ENCODE results near the gene NAGS. TPM values are rescaled to one million over a fixed set of nuclear protein-coding genes. Genes with fewer than 3 reads are reported as not detected.
"Not testable (repeated sequence)": the region's sequence is repeated elsewhere in the genome, so short reads cannot be mapped to it uniquely, and the experiment has no call there.

The NAGS gene
- total RNA-seq, 4 donors from 2014 or later: 0.13 to 1.2 (median 0.34) TPM

GRCh38 chr17:44014437-44015172 is 10.2 kb downstream of the NAGS start, which contains the start of gene TMEM101:
TMEM101 (minus strand) TSS chr17:44014963; CDS start chr17:44014952, 11 bp downstream.
- in situ Hi-C loops (cut with MboI; ENCODE audit: low sequenced_read_pairs in 4 of 4): no loop called here
- TF ChIP-seq POLR2A (IDR thresholded peaks at IDR 0.05) (no peak), CTCF (IDR thresholded peaks at IDR 0.05 in 4 of 5, conservative IDR thresholded peaks at IDR 0.05 in 1 of 5) (no peak)
- H3K9me3 ChIP-seq: no peaks in the 10 kb centered on the region
- intact Hi-C loops (cut with DNase I; ENCODE audit: low total_unique reads): loop anchor here (2.0 kb wide), 3 partner anchors 26 to 532 kb away; partner anchors contain the start of genes DHX8 and G6PC3
- peaks cover 0 to 4% of the 10 kb centered on the region in 2 donors for H3K36me3 ChIP-seq
- peak within 1 kb of the TSS; percentile 71 to 87 (median 82) for H3K27ac ChIP-seq
- peaks cover 8 to 9% of the 10 kb centered on the region in 2 donors for H3K4me1 ChIP-seq
- peak within 1 kb of the TSS; percentile 79 to 98 (median 86) for H3K4me3 ChIP-seq
- no peaks in the 10 kb centered on the region for H3K27me3 ChIP-seq
- peak; percentile 86 to 90 for DNase-seq
- ATAC-seq: peak; percentile 98 to 99

GRCh38 chr17:44021227-44021626 is 16.8 kb downstream of the NAGS start:
- H3K4me1 ChIP-seq; H3K36me3 ChIP-seq; DNase-seq; intact Hi-C loops (cut with DNase I; ENCODE audit: low total_unique reads); H3K9me3 ChIP-seq; H3K4me3 ChIP-seq; in situ Hi-C loops (cut with MboI; ENCODE audit: low sequenced_read_pairs in 4 of 4); ATAC-seq; H3K27me3 ChIP-seq; H3K27ac ChIP-seq: not testable (repeated sequence)

- Histone ChIP-seq H3K4me3 (no peak overlapping the region), H3K27me3 (no peaks in the 10 kb centered on the region), H3K36me3 (peaks cover 0 to 3% of the 10 kb centered on the region in 2 donors), H3K27ac (no peak overlapping the region), H3K4me1 (no peaks in the 10 kb centered on the region), H3K9me3 (no peaks in the 10 kb centered on the region)
- in situ Hi-C loops (cut with MboI; ENCODE audit: low sequenced_read_pairs in 4 of 4): no loop called here
- intact Hi-C loops (cut with DNase I; ENCODE audit: low total_unique reads): no loop called here
- ATAC-seq (no peak), DNase-seq (no peak)
- no peak for TF ChIP-seq POLR2A (IDR thresholded peaks at IDR 0.05)
- no peak for TF ChIP-seq CTCF (IDR thresholded peaks at IDR 0.05 in 4 of 5, conservative IDR thresholded peaks at IDR 0.05 in 1 of 5)
Measured at GRCh38 chr17:44022246-44022645, 17.8 kb downstream of the NAGS start.

- H3K4me1 ChIP-seq: no peaks in the 10 kb centered on the region
- no peak for DNase-seq
- in situ Hi-C loops (cut with MboI; ENCODE audit: low sequenced_read_pairs in 4 of 4): no loop called here
- no peaks in the 10 kb centered on the region for H3K27me3 ChIP-seq
- intact Hi-C loops (cut with DNase I; ENCODE audit: low total_unique reads): no loop called here
- ATAC-seq: no peak
- no peak overlapping the region for H3K27ac ChIP-seq
- H3K36me3 ChIP-seq: peaks cover 0 to 3% of the 10 kb centered on the region in 2 donors
- no peak overlapping the region for H3K4me3 ChIP-seq
- no peak for TF ChIP-seq CTCF (IDR thresholded peaks at IDR 0.05 in 4 of 5, conservative IDR thresholded peaks at IDR 0.05 in 1 of 5)
- no peak for TF ChIP-seq POLR2A (IDR thresholded peaks at IDR 0.05)
- H3K9me3 ChIP-seq: no peaks in the 10 kb centered on the region
Measured at GRCh38 chr17:44023545-44024270, 19.3 kb downstream of the NAGS start.

- no peak for TF ChIP-seq CTCF (IDR thresholded peaks at IDR 0.05 in 4 of 5, conservative IDR thresholded peaks at IDR 0.05 in 1 of 5)
- no peak for TF ChIP-seq POLR2A (IDR thresholded peaks at IDR 0.05)
- no peak overlapping the region for H3K27ac ChIP-seq
- H3K27me3 ChIP-seq: no peaks in the 10 kb centered on the region
- no peak overlapping the region for H3K4me3 ChIP-seq
- ATAC-seq: no peak
- in situ Hi-C loops (cut with MboI; ENCODE audit: low sequenced_read_pairs in 4 of 4) (no loop called here), intact Hi-C loops (cut with DNase I; ENCODE audit: low total_unique reads) (no loop called here)
- peaks cover 0 to 3% of the 10 kb centered on the region in 2 donors for H3K36me3 ChIP-seq
- no peak for DNase-seq
- H3K9me3 ChIP-seq: no peaks in the 10 kb centered on the region
- H3K4me1 ChIP-seq: peaks cover 1 to 2% of the 10 kb centered on the region in 2 donors
Measured at GRCh38 chr17:44024271-44024663, 19.8 kb downstream of the NAGS start.
